Measurements from ENCODE around the gene PACSIN1. TPM values are rescaled to one million over a fixed set of nuclear protein-coding genes. Genes with fewer than 3 reads are reported as not detected.

Gene PACSIN1
- total RNA-seq, 1 donor from 2014 or later = 3.4 TPM

- no peak for TF ChIP-seq CTCF (conservative IDR thresholded peaks at IDR 0.05)
- no peak overlapping the region for H3K4me3 Mint-ChIP-seq
- no peaks in the 10 kb centered on the region for H3K27me3 Mint-ChIP-seq
- H3K9me3 Mint-ChIP-seq = no peaks in the 10 kb centered on the region
- no peak for DNase-seq (ENCODE audit: extremely low spot score, unreplicated experiment)
- H3K4me1 Mint-ChIP-seq (ENCODE audit: unreplicated experiment) = no peaks in the 10 kb centered on the region
- H3K27ac Mint-ChIP-seq = no peak overlapping the region
- H3K36me3 Mint-ChIP-seq = no peaks in the 10 kb centered on the region
Measured at GRCh38 chr6:34572021-34572420, 106.1 kb downstream of the PACSIN1 start.

- no peak for DNase-seq (ENCODE audit: extremely low spot score, unreplicated experiment)
- H3K4me3 Mint-ChIP-seq = no peak overlapping the region
- TF ChIP-seq CTCF (conservative IDR thresholded peaks at IDR 0.05) = no peak
- no peaks in the 10 kb centered on the region for H3K4me1 Mint-ChIP-seq (ENCODE audit: unreplicated experiment)
- H3K36me3 Mint-ChIP-seq = no peaks in the 10 kb centered on the region
- H3K27me3 Mint-ChIP-seq = no peaks in the 10 kb centered on the region
- H3K27ac Mint-ChIP-seq = no peak overlapping the region
- no peaks in the 10 kb centered on the region for H3K9me3 Mint-ChIP-seq
Measured at GRCh38 chr6:34572585-34572984, 106.7 kb downstream of the PACSIN1 start.

GRCh38 chr6:34573567-34574183, 107.8 kb downstream of the PACSIN1 start:
- Mint-ChIP-seq H3K27me3 (no peaks in the 10 kb centered on the region), H3K9me3 (no peaks in the 10 kb centered on the region), H3K4me3 (no peak overlapping the region), H3K4me1 (ENCODE audit: unreplicated experiment) (no peaks in the 10 kb centered on the region), H3K36me3 (no peaks in the 10 kb centered on the region), H3K27ac (no peak overlapping the region)
- no peak for TF ChIP-seq CTCF (conservative IDR thresholded peaks at IDR 0.05)
- no peak for DNase-seq (ENCODE audit: extremely low spot score, unreplicated experiment)

GRCh38 chr6:34574647-34575293, 108.9 kb downstream of the PACSIN1 start:
- Mint-ChIP-seq H3K4me1 (ENCODE audit: unreplicated experiment) (no peaks in the 10 kb centered on the region), H3K4me3 (no peak overlapping the region), H3K27me3 (no peaks in the 10 kb centered on the region), H3K36me3 (no peaks in the 10 kb centered on the region), H3K27ac (no peak overlapping the region), H3K9me3 (no peaks in the 10 kb centered on the region)
- TF ChIP-seq CTCF (conservative IDR thresholded peaks at IDR 0.05) = no peak
- DNase-seq (ENCODE audit: extremely low spot score, unreplicated experiment) = no peak

- DNase-seq (ENCODE audit: extremely low spot score, unreplicated experiment) = no peak
- H3K9me3 Mint-ChIP-seq = no peaks in the 10 kb centered on the region
- H3K27ac Mint-ChIP-seq = no peak overlapping the region
- no peak for TF ChIP-seq CTCF (conservative IDR thresholded peaks at IDR 0.05)
- no peak overlapping the region for H3K4me3 Mint-ChIP-seq
- H3K36me3 Mint-ChIP-seq = no peaks in the 10 kb centered on the region
- H3K4me1 Mint-ChIP-seq (ENCODE audit: unreplicated experiment) = no peaks in the 10 kb centered on the region
- no peaks in the 10 kb centered on the region for H3K27me3 Mint-ChIP-seq
Measured at GRCh38 chr6:34575326-34575725, 109.5 kb downstream of the PACSIN1 start.
